ENCODE data around the gene FUT6.
"Not testable (repeated sequence)": the region's sequence is repeated elsewhere in the genome, so short reads cannot be mapped to it uniquely, and the experiment has no call there.

The FUT6 gene

DNA sequence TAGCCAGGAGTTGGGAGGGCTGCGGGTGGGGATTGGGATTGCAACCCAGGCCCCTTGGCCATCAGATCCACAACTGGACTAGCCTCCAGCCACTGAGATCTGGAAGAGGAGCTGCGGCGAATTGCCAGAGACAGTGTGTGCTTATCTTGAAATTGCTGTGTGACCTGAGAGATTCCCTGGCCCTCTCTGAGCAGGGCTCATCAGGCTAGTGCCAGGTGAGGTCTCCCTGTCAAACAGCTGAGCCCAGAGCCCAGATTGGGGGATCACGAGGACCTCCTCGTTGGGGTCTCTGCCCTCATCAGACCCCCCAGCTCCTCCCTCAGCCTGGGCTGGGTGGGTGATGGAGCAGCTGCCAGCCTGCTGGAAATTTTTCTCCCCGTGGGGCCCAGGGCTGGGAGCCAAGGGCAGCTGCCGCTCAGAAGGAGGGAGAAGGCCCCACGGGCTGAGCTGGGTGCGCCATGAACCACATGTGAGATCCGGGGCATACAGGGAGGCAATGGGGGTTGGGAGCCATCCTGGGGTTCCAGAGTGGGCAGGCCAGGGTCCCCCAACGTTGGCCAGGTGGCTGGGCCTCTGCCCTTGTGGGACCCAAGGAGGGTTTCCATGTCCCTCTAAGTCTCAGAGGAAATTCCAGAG is 23.6 kb upstream of the FUT6 start:
- no peak for DNase-seq

DNA sequence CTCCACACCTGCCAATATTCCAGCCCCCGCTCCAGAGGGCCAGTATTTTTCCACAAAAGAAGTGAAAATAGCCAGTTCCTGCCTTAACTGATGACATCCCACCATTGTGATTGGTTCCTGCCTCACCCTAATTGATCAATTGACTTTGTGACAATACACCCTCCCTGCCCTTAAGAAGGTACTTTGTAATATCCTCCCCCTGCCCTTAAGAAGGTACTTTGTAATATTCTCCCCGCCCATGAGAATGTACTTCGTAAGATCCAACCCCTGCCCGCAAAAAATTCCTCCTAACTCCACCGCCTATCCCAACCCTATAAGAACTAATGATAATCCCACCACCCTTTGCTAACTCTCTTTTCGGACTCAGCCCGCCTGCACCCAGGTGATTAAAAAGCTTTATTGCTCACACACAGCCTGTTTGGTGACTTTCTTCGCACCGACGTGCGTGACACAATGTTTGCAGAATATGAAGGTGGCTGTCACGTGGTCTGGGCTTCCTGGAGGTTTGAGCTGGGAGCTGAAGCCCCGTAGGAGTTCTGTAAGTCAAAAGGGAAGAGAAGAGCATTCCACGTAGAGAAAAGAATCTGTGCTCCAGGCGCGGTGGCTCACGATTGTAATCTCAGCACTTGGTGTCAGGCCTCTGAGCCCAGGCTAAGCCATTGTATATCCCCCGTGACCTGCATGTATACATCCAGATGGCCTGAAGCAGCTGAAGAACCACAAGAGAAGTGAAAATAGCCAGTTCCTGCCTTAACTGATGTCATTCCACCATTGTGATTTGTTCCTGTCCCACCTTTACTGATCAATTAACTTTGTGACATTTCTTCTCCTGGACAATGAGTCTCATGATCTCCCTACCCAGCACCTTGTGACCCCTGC is 17.9 kb upstream of the FUT6 start:
- no peak for DNase-seq

DNA sequence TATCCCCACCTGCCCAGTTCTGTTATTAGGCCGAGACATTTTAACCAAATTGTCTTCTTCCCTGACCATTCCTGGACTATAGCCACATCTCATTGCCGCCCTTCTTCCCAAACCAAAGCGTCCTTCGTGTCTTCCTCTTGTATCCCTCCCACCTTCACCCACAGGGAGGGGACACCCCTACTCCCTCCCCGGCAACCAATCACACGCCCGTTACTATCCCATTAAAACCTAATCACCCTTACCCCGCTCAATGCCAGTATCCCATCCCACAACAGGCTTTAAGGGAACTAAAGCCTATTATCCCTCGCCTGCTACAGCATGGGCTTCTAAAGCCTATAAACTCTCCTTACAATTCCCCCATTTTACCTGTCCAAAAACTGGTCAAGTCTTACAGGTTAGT is 15.6 kb upstream of the FUT6 start:
- DNase-seq, result not testable (repeated sequence)

DNA sequence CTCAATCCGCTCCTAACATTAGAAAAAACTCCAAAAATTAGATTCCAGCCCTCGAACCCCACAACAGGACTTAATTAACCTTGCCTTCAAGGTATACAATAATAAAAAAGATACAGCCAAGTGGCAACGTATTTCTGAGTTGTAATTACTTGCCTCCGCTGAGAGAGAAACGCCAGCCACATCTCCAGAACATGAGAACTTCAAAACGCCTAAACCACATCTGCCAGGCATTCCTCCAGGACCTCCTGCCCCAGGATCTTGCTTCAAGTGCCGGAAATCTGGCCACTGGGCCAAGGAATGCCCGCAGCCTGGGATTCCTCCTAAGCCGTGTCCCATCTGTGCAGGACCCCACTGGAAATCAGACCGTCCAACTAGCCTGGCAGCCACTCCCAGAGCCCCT is 14.6 kb upstream of the FUT6 start:
- not testable (repeated sequence) for DNase-seq

DNA sequence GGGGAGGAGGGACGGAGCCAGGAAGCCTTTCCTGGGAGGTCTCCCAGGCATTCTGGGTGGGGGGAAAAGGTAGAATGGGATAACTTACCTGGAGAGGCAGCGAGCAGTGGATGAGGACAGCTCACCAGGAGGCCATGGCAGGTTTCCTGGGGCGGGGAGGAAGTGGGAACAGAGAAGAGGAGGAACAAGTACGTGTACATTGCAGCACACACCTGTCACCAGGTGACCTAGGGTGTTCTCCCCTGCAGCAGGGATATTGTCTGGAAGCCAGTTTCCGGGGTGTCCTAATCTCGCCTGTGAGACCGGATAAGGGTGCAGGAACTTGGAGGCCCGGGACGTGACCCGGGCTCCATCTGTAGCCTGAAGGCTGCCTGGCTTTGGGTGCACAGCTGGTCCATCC is 11.8 kb upstream of the FUT6 start, which contains the start of gene FUT3:
Gene FUT3 (minus strand): TSS at position 148 of the 400 bp plus-strand sequence.
- no peak for DNase-seq

DNA sequence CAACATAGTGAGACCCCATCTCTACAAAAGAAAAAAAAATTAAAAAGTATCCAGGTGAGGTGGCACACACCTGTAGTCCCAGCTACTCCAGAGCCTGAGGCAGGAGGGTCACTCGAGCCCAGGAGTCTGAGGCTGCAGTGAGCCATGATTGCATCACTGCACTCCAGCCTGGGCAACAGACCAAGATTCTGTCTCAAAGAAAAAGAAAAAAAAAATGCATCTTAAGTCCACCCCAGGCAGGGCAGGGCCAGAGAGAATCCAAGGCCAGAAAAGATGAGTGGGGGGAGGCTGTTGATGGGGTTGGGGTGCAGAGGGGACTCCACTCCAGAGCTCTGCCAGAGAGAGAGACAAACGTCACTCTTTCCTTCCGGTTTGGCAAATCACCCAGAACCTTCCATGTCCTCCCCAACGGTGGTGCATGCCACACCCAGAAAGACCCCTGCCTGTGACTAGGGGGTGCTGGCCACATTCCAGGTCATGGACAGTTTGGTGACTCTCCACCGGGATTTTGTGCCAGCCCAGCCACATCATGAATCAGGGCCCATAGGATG is 11.3 kb upstream of the FUT6 start:
- peak in 4 of 51 donors; percentile 3 to 17 (median 7) for DNase-seq

DNA sequence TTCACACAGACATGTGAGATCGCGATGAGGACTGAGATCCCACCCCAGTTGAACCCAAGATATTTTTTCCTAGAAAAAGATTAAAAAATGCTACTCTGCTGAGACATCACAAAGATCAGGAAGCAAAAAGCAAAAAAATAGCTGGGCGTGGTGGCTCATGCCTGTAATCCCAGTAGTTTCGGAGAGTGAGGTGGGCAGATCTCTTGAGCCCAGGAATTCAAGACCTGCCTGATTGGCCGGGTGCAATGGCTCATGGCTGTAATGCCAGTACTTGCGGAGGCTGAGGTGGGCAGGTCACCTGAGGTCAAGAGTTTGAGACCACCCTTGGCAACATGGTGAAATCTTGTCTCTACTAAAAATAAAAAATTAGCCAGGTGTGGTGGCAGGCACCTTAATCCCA is 10.7 kb upstream of the FUT6 start:
- no peak for DNase-seq

DNA sequence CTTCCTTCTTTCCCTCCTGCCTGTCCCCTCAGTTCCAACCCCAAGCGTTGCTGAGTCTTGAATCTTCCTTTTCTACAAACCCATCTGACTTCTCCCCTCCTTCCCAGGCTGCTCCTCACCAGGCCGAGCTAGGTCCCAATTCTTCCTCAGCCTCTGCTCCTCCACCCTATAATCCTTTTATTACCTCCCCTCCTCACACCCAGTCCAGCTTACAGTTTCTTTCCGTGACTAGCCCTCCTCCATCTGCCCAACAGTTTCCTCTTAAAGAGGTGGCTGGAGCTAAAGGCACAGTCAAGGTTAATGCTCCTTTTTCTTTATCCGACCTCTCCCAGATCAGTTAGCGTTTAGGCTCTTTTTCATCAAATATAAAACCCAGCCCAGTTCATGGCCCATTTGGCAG is 9.1 kb upstream of the FUT6 start:
- DNase-seq, result not testable (repeated sequence)

DNA sequence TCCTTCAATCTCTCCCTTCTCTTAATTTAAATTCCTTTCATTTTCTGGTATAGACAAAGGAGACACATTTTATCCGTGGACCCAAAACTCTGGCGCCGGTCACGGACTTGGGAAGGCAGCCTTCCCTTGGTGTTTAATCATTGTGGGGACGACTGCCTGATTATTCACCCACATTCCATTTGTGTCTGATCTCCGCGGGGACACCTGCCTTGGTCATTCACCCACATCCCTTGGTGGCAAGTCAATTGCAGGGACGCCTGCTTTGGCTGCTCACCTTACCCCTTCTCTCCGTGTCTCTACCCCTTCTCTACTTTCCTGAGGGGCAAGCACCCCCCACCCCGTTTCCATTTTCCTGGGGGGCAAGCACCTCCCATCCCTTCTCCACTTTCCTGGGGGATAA is 8.3 kb upstream of the FUT6 start:
- not testable (repeated sequence) for DNase-seq

DNA sequence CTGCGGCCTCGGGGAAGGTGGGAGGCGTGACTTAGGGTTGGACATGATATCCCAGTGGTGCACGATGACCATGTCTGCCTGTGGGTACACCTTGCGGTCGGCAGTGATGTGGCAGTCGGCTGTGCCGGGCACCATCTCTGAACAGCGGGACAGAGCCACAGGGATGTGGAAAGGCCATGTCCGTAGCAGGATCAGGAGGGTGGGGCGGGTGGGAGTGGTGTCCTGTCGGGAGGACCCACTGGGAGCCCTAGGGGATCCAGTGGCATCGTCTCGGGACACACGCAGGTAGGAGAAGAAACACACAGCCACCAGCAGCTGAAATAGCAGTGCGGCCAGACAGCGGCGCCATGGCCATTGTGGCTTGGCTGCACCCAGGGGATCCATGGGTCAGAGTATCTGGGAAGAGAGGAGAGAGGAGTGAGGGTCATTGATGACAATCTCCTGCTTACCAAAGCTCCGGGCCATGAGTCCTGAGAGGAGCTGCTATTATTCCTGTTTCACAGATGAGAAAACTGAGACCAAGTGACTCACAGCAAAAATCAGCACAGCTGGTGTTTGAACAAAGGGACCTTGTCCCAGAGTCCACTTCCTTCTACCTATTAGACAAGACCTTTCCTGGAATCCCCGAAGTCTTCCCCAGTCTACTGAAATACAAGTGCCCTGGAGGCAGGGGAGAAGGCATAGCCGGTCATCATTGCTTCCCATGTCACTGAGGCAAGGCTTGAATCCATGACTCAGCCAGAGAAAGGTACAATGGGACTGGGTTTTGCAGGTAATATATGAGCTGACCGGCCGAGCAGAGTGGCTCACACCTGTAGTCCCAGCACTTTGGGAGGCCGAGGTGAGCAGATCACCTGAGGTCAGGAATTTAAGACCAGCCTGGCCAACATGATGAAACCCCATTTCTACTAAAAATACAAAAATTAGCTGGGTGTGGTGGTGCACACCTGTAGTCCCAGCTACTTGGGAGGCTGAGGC is 5.2 kb upstream of the FUT6 start:
- DNase-seq, result no peak

DNA sequence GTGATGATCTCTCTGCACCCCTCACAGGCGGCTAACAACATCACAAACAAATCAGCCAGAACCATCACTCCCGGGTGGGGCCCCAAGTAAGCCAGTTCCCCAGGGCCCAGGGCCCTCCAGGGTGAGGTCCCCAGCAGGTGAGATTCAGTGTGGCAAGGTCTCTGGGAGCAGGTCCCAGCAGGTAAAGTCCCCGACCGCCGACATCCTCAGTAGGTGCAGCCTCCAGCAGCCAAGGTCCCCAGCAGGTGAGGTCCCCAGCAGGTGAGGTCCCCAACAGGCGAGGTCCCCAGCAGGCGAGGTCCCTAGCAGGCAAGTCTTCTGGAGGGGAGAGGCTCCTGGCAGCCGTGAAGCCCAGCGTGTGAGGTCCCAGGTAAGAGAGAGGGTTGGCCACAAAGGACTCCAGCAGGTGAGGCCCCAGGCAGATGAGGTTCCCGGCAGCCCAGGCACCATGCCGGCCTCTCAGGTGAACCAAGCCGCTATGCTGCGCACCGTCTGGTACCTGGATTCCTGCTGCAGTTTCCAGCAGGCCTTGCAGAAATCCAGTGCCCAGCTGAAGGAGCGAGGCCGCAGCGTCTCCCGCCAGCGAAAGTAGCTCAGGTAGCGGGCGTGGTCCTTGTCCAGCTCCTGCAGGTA is 3.9 kb upstream of the FUT6 start:
- no peak for DNase-seq

DNA sequence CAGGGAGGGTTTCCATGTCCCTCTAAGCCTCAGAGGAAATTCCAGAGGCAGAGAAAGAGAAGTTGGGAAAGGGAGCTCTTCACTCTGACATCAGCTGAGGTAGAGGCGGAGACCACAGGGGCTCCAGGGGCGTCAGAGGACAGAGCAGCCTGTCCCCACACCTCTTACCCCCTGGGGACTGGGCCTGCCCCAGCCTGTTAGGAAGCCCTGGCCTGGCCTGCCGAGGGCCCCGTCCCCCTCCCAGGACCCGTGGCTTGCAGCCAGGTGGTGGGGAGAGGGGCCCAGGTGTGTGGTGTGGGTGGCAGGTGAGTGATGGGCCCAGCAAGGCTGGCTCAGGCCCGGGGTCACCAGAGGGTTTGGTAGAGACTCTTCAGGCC is 2.2 kb upstream of the FUT6 start:
- not testable (repeated sequence) for DNase-seq

DNA sequence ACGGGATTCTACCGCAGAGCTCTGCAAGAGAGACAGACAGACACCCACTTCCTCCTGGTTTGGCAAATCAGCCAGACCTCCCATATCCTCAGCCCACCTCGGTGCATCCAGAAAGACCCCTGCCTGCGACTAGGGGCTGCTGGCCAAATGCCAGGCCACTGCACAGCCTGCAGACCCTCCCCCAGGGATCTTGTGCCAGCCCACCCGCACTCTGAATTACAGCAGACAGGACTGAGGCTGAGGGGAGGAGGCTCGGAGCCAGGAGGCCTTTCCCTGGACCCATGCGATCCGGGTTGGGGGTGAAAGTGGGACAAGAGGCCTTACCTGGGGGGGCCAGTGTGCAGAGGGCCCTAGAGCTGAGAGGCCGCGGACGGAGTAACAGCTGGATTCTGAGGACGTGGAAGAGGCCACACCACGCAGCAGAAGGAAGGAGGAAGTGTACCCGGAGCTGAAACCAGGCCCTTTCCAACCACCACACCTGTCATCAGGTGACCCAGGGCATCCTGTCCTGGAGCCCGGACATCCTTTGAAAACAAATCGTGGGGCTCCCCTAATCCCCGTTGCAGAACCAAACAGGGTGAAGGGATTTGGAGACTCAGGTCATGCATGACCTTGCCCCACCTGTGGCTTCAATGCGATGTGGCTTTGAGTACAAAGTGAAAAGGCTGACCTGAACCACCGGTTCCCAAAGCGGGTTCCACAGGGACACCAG is 993 bp downstream of the FUT6 start:
- DNase-seq, result no peak

DNA sequence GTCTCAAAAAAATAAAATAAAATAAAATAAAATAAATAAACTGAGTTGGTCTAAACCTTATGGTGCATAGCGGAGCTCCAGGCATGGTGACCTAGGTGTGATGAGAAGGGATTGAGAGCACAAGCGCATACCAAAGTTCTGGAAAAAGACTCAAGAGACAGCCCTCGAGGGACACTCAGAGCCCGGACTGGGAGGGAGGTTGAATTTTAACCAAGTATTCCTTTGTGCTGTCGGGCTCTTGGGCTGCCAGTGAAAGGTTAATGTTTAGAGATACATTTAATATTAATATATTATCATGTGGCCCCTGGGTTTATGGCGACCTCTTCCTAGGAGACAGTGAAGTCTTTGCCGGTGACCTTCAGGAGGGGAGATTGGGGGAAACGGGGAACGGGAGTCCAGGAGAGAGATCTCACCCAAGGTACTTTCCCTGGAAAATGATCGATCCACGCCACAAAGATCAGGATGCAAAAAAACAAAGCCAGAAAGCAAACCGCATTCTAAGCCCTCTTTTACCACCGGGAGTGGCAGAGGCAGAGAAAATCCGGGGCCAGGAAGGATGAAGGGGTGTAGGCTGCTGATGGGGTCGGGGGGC is 1.6 kb downstream of the FUT6 start:
- DNase-seq, result no peak

DNA sequence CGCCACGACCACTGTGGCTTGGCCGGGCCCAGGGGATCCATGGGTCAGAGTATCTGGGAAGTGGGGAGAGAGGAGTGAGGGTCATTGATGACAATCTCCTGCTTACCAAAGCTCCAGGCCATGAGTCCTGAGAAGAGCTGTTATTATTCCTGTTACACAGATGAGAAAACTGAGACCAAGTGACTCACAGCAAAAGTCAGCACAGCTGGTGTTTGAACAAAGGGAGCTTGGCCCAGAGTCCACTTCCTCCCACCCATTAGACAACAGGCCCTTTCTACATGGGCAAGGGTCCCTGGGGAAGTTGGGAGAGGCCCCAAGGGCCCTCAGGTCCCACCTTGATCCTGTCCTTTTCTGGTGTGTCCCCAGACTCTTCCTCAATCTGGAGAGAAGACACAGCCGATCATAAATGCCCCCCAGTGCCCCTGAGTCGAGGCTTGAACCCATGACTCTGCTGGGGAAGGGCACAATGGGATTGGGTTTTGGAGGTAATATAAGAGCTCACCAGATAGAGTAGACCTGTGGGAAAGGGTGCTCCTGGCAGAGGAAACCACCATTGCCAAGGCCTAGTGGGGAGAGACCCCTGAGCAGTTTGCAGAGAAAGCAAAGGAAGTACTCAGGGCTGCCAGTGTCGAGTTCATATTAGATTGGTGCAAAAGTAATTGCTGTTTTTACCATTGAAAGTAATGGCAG is 6.8 kb downstream of the FUT6 start:
- no peak for DNase-seq

DNA sequence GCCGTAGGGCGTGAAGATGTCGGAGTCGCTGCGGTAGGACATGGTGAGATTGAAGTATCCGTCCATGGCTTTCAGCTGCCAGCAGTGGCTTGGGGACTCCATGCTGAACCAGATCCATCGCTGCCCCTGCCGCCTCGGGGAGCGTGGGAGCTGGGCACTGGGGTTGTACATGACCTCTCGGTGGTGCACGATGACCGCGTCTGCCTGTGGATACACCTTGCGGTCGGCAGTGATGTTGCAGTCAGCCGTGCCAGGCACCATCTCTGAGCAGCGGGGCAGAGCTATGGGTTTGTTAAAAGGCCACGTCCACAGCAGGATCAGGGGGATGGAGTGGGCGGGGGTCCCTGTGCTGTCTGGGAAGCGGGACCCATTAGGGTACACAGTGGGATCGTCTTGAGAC is 7.4 kb downstream of the FUT6 start:
- no peak for DNase-seq

DNA sequence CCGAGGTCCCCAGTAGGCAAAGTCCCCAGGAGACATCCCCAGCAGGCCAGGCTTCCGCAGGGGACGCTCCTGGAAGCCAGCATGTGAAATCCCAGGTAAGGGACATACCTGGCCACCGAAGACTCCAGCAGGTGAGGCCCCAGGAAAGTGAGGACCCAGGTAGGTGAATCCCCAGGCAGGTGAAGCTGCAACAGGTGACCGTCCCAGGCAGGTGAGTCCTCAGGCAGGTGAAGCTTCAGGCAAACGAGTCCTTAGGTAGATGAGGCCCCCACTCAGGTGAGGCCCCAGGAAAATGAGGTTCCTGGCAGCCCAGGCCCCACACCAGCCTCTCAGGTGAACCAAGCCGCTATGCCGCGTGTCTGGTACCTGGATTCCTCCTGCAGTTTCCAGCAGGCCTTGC is 8.3 kb downstream of the FUT6 start:
- no peak for DNase-seq

DNA sequence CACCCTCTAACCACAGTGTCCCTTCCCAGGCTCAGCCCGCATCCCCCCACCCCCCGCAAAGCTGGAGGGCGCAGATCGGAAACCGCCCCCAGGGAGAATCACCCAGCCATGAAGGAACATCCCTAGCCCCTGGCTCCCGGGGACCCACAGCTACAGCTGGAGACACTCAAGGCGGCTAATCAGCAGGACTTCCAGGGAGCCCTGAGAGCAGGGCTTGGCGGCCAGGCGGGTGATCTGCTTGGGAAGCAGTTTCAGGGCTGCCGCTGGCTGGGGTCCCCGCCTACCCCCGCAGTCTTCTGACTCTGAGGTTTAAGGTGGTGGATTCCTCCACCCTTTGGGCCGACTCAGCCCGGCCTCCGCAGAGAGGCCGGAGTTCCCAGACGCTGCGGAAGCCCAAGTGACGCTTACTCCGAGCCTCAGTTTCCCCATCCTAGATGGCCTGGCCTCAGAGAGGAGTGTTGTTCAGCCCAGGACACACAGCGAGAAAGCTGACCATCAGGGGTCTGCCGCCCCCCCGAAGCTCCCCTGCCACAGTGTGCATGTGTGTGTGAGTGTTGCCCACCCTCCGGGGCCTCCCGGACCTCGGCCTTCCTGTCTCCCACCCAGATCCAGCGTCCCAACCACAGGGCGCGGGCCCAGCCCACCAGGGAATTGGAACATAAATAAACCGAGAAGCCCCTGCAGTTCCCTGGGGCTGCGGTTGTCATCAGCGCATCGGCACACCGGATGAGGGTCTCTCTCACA is 9.8 kb downstream of the FUT6 start:
- no peak for DNase-seq
